ENCODE data around the gene TIMD4.

TIMD4 gene

GRCh38 chr5:156907667-156908066 is 55.4 kb downstream of the TIMD4 start:
- Mint-ChIP-seq H3K27ac (no peak overlapping the region), H3K4me3 (no peak overlapping the region), H3K9me3 (peaks cover 6% of the 10 kb centered on the region), H3K4me1 (peaks cover 52% of the 10 kb centered on the region), H3K36me3 (peaks cover 7% of the 10 kb centered on the region), H3K27me3 (no peaks in the 10 kb centered on the region)

- H3K4me3 Mint-ChIP-seq, result no peak overlapping the region
- peak overlapping the region; percentile 8 for H3K27ac Mint-ChIP-seq
- H3K27me3 Mint-ChIP-seq, result no peaks in the 10 kb centered on the region
- H3K36me3 Mint-ChIP-seq, result peaks cover 7% of the 10 kb centered on the region
- peaks cover 4% of the 10 kb centered on the region for H3K9me3 Mint-ChIP-seq
- H3K4me1 Mint-ChIP-seq, result peaks cover 47% of the 10 kb centered on the region
Measured at GRCh38 chr5:156906807-156907206, 56.2 kb downstream of the TIMD4 start.

GRCh38 chr5:156896546-156896945 is 66.5 kb downstream of the TIMD4 start:
- H3K27ac Mint-ChIP-seq, result no peak overlapping the region
- no peaks in the 10 kb centered on the region for H3K27me3 Mint-ChIP-seq
- no peaks in the 10 kb centered on the region for H3K9me3 Mint-ChIP-seq
- no peaks in the 10 kb centered on the region for H3K36me3 Mint-ChIP-seq
- H3K4me3 Mint-ChIP-seq, result no peak overlapping the region
- H3K4me1 Mint-ChIP-seq, result peaks cover 30% of the 10 kb centered on the region

- Mint-ChIP-seq H3K4me1 (peaks cover 33% of the 10 kb centered on the region), H3K4me3 (no peak overlapping the region), H3K9me3 (no peaks in the 10 kb centered on the region), H3K27me3 (no peaks in the 10 kb centered on the region), H3K27ac (no peak overlapping the region), H3K36me3 (no peaks in the 10 kb centered on the region)
Measured at GRCh38 chr5:156893517-156893916, 69.5 kb downstream of the TIMD4 start.

- Mint-ChIP-seq H3K36me3 (no peaks in the 10 kb centered on the region), H3K27ac (peak overlapping the region; percentile 43), H3K4me1 (peaks cover 33% of the 10 kb centered on the region), H3K27me3 (no peaks in the 10 kb centered on the region), H3K9me3 (no peaks in the 10 kb centered on the region), H3K4me3 (no peak overlapping the region)
Measured at GRCh38 chr5:156892864-156893263, 70.2 kb downstream of the TIMD4 start.

GRCh38 chr5:156892223-156892622 is 70.8 kb downstream of the TIMD4 start:
- Mint-ChIP-seq H3K4me3 (no peak overlapping the region), H3K27me3 (no peaks in the 10 kb centered on the region), H3K27ac (peak overlapping the region; percentile 20), H3K9me3 (no peaks in the 10 kb centered on the region), H3K36me3 (no peaks in the 10 kb centered on the region), H3K4me1 (peaks cover 33% of the 10 kb centered on the region)

- Mint-ChIP-seq H3K27me3 (no peaks in the 10 kb centered on the region), H3K4me1 (peaks cover 24% of the 10 kb centered on the region), H3K36me3 (no peaks in the 10 kb centered on the region), H3K9me3 (no peaks in the 10 kb centered on the region), H3K4me3 (no peak overlapping the region), H3K27ac (no peak overlapping the region)
Measured at GRCh38 chr5:156888520-156888919, 74.5 kb downstream of the TIMD4 start.

- H3K4me1 Mint-ChIP-seq, result peaks cover 5% of the 10 kb centered on the region
- H3K36me3 Mint-ChIP-seq, result no peaks in the 10 kb centered on the region
- H3K4me3 Mint-ChIP-seq, result no peak overlapping the region
- H3K9me3 Mint-ChIP-seq, result no peaks in the 10 kb centered on the region
- H3K27me3 Mint-ChIP-seq, result no peaks in the 10 kb centered on the region
- H3K27ac Mint-ChIP-seq, result no peak overlapping the region
Measured at GRCh38 chr5:156883316-156883875, 79.6 kb downstream of the TIMD4 start.

- Mint-ChIP-seq H3K27me3 (no peaks in the 10 kb centered on the region), H3K27ac (no peak overlapping the region), H3K4me1 (peaks cover 5% of the 10 kb centered on the region), H3K36me3 (no peaks in the 10 kb centered on the region), H3K9me3 (no peaks in the 10 kb centered on the region), H3K4me3 (no peak overlapping the region)
Measured at GRCh38 chr5:156879665-156880285, 83.3 kb downstream of the TIMD4 start.

- H3K36me3 Mint-ChIP-seq, result peaks cover 7% of the 10 kb centered on the region
- H3K4me1 Mint-ChIP-seq, result peaks cover 5% of the 10 kb centered on the region
- no peak overlapping the region for H3K27ac Mint-ChIP-seq
- H3K4me3 Mint-ChIP-seq, result no peak overlapping the region
- H3K9me3 Mint-ChIP-seq, result peaks cover 22% of the 10 kb centered on the region
- no peaks in the 10 kb centered on the region for H3K27me3 Mint-ChIP-seq
Measured at GRCh38 chr5:156871212-156871611, 91.8 kb downstream of the TIMD4 start.

GRCh38 chr5:156870498-156870839 is 92.6 kb downstream of the TIMD4 start:
- Mint-ChIP-seq H3K4me1 (peaks cover 5% of the 10 kb centered on the region), H3K9me3 (peaks cover 22% of the 10 kb centered on the region), H3K27ac (no peak overlapping the region), H3K4me3 (no peak overlapping the region), H3K27me3 (no peaks in the 10 kb centered on the region), H3K36me3 (peaks cover 7% of the 10 kb centered on the region)
